GM19438 (cell line): ENCODE measurements around the gene TBC1D9B.
A peak's percentile ranks its signal among the peaks of the same experiment; 100 is the strongest.

Experiments used
- ATAC-seq: cut with Tn5 transposase; IDR thresholded peaks from one replicate; pipeline ENCODE4 v1.9.1; 2021; ENCODE audit warnings: low read depth; ENCODE audit not compliant: unreplicated experiment

TBC1D9B gene

DNA sequence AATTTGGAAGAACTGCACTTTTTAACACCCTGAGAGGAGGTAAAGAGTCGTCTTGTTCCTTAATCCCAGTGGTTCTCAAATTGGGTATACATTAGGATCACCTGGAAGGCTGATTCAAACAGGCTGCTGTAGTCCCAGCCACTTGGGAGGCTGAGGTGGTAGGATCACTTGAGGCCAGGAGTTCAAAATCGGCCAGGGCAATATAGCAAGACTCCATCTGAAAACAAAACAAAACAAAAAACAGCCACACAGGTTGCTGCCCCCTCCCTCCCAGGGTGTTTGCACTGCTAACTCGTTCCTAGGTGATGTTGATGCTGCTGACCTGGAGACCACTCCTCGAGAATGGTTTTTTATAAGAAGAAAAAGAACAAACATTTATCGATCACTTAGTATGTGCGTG is 1.5 kb upstream of the TBC1D9B start:
- ATAC-seq = no peak

- no peak for ATAC-seq
These were observed 831 bp upstream of the TBC1D9B start for GRCh38 chr5:179908528-179908927.

GRCh38 chr5:179906795-179907555 is 722 bp downstream of the TBC1D9B start:
- peak; percentile 19 for ATAC-seq

DNA sequence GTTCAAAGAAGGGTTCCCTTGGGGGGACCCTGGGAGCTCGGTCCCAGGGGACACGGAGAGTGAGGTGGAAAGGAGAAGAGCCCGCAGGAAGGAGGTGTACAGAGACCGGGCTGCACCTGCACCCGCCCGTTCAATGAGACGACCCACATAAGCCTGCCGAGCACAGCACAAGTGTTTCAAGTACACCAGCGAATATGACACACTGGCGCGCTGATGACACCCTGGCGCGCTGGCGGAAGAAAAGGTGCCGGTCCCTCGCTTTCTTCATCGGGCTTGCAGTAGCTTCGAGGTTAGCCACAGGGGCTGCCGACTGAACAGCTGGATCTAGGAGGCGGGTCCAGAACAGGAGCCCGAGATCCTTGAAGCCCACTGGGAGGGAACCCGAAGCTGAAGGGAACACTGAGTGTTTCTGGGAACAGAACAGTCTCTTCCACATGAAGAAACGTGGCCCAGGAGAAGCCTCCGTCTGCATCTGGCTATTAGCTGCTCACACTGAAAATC is 1.4 kb downstream of the TBC1D9B start:
- no peak for ATAC-seq

- no peak for ATAC-seq
These were observed 2.5 kb downstream of the TBC1D9B start for GRCh38 chr5:179905161-179905560.

DNA sequence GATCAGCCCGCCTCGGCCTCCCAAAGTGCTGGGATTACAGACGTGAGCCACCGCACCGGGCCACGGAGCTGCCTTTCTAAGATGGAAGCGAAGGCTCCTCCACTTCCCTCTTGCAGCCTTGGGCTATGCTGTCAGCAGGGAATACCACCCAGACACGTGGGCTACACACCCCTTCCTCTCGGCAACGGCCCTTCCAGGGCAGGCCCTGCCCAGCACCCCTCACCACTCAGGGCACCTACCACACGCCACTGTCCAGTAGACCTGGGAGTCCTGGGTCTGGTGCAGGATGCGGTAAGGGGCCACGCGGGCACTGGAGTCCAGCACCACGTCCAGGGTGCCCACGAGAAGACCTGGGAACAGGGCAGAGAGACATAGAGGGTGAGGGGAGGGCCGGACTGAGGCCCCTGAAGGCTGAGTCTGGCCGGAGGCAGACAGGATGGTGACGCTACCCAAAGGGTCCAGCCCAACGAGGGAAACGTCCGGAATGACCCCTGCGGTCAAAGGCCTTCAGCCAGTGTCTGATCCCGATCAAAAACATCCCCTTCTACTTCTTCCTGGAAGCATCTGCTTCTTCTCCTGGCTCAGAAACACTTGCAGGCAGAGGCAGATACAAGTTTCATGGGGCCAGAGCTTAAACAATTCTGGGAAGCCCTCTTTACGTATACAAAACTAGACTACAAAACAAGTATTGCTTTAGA is 3.1 kb downstream of the TBC1D9B start:
- no peak for ATAC-seq

- no peak for ATAC-seq
These were observed 4.9 kb downstream of the TBC1D9B start for GRCh38 chr5:179902763-179903158.

GRCh38 chr5:179901915-179902762 is 5.6 kb downstream of the TBC1D9B start:
- no peak for ATAC-seq

GRCh38 chr5:179901462-179901861 is 6.2 kb downstream of the TBC1D9B start:
- ATAC-seq = no peak

DNA sequence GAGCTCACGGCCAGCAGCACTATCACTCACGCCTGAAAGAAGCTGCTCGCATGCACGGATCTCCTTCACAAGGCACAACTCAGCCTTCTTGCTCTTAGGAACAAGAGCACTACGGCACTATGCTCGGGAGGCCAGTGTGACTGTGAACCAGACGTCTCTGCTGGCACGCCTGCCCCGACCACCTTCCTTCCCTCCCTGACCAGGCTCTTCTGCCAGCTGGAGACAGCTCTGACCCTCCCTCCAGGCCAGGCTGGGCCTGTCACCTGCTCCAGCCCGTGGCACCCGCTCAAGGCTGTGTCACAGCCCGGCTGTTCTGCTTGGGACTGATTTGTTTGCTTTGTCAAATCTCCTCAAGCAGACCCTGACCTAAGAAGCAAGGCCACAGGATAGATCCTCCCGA is 7.0 kb downstream of the TBC1D9B start:
- no peak for ATAC-seq

DNA sequence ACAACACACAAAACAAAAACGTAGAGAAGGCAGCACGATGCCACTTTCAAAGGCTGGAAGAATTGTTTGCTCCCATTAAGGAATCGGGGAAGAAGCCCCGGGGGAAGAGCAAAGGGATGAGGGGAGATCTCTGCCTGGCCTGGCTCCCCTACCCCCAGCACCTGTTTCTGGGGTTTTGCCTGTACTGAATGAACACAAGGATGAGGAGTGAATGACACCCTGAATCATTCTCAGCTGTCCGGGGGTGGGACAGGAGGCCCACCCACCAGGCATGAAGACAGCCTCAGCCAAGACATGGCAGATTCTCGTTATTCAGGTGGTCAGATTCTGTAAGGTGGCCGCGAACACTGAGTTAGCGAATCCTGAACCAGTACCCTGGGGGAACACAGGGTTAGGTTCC is 7.5 kb downstream of the TBC1D9B start:
- no peak for ATAC-seq

DNA sequence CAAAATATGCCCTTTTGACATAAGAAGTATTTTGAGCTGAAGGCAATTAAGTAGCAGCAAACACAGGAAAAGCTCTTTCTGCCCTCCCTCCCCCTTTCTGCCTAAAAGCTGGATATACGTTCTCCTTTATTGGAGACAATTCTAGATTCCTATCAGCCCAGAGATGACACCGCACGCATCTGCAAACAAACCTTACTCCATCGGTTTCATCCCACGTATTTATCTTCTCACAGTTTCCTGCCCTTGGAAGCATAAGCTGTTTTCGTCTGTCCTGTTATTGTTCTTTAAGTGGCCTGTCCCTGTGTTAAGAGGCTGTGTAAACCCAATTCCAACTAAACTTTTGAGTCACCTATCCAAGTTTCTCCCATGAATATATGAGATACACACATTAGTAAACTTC is 11.8 kb downstream of the TBC1D9B start:
- ATAC-seq = no peak

DNA sequence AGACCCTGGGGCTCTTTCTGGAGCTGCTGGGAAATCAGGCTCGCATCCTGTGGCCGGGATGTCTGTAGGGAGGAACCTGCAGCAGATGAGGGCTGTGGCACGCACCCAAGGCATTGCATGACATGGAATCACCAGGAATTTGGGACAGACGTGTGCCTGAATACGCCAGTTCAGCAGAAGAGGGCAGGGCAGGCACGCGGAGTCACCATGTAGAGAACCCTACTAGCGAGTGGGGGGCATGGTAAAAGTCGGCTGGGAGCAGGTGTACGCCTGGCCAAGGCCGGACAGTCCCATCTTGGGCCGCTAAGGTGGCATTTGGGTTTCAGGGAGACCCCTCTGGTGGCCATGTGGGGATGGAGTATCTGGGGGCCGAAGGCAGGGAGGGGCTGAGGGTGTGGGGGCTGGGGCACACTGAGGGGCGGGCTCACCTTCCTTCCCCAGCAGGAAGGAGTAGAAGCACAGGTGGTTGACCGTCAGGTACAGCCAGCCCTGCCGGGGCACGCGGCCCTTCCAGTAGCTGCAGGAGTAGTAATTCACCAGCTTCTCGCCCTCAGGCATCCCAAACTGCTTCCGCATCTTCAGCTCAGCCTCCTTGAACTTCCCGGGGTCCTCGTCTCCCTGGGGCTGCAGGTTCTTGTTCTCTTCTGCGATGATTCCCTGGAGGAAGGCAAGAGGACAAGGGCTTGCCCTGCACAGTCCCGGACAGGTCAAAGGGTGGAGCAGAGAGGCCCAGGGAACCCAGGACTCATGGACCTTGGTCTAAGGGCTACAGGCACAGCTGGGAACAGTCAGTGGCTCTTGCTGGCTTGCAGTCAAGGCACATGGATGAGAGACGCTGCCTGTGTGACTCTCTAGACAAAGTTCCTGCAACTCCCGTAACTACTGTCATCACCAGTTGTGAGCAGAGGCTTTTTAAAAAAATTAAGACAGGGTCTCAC is 13.5 kb downstream of the TBC1D9B start:
- no peak for ATAC-seq

- no peak for ATAC-seq
These were observed 14.4 kb downstream of the TBC1D9B start for GRCh38 chr5:179893076-179893957.

DNA sequence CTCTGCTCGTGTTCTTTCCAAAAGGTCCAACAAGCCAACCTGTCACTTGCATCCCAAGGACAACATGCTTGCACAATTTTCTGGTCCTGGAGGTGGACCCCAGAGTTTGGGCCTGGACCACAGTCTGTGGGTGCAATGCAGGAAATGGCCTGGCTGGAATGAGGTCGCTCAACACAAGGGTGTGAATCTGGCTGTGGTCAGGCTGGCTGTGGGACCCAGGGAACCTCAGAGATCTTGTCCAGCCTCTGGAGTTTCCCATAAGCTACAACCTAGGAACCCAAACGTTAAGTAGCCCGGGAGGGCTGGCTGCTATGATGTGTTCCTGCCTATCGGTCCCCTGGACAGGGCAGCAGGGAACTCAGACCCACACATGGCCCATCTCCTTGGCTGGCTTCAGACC is 15.4 kb downstream of the TBC1D9B start:
- ATAC-seq = no peak

DNA sequence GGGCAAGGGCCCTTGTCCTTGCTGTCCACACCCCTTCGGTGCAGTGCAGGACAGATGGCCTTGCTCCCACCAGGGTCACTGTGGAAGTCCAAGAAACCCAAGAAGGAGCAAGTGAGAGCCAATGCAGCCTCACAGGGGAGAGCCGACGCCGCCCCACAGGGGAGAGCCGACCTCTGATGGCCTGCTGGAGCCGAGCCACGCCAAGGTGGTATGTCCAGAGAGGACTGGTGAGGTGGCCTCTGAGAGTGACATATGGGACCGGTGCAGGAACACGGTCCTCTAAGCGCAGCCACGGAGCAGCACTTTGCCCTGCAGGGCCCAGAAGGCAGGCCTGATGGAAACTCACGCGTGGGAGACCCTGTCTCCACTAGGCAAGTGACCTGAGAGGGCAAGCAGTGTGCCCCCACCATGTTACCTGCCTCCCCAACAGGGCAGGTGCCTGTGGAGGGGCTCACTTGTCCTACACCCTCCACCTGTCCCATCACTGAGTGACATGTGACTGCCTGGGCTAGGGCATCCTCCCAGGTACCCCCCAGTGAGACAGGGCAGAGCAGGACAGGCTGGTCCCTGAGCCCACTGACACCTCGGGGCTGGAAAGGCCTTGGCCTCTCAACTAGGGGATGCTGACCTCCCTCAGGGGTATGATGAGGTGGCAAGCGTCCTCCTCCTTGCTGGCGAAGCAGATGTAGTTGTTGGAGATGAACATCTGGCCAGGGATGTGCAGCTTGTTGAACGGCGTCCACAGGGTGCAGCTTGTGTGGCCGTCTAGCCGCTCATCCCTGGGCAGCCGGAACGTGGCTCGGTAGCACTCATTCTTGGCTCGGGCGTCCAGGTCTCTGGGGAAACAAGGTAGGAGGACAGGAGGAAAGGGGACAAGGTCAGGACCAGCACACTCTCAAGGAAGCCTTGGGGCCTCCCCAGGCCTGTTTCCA is 16.7 kb downstream of the TBC1D9B start:
- no peak for ATAC-seq

GRCh38 chr5:179889885-179890284 is 17.8 kb downstream of the TBC1D9B start:
- no peak for ATAC-seq

- no peak for ATAC-seq
These were observed 19.9 kb downstream of the TBC1D9B start for GRCh38 chr5:179887802-179888201.
